GM18507 (cell line): ENCODE measurements around the gene CFAP77.

Source experiments
- DNase-seq: peaks from one replicate; pipeline ENCODE4 v3.0.0; 2011; ENCODE audit warnings: low read depth; ENCODE audit not compliant: insufficient read length; ENCODE audit errors: extremely low spot score
- FAIRE-seq: peaks from 2 replicates; lab custom pipeline; 2011; peaks lifted over from hg19 to GRCh38; lab: Jason Lieb, UNC

The CFAP77 gene

GRCh38 chr9:132443951-132444607, 34.1 kb downstream of the CFAP77 start:
- DNase-seq (no peak), FAIRE-seq (no peak)

GRCh38 chr9:132446887-132447286, 36.9 kb downstream of the CFAP77 start:
- FAIRE-seq (no peak), DNase-seq (no peak)

GRCh38 chr9:132447346-132447745, 37.3 kb downstream of the CFAP77 start:
- DNase-seq (no peak), FAIRE-seq (no peak)

GRCh38 chr9:132447902-132448301, 37.9 kb downstream of the CFAP77 start:
- FAIRE-seq (no peak), DNase-seq (no peak)

DNA sequence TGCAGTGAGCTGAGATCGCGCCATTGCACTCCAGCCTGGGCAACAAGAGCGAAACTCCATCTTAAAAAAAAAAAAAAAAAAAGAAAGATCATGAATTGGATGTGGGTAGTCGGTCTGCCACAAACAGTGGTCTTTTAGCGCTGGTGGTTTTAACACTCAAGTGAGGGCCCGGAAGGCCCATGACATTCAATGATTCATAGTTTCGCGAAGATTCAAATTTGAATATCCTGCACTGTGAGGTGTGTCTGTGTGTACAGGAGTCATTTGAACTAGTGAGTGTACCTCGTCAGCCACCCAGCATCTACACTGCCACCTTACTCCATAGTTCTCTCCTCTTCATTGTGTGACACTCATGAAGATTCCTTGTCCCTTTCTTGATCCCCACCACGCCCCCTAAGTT, 41.3 kb downstream of the CFAP77 start:
- FAIRE-seq (no peak), DNase-seq (no peak)

DNA sequence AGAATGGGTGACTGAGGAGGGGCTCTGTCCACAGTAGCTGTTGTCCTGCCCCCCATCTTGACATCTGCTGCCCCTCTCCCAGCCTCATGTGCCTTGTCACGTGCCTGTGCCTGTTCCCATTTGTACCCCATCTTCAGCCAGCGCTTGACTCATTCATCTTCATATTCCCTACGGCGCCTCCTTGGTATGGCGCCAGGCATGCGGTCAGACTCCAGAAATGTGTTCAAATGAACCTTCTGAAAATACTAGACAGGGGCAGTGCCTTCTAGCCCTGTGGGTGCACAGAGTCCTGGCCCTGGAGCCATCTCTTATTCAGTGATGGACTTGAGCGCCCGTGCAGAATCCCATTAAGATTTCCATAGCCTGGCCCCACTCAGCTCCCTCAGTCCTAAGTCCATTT, 46.2 kb downstream of the CFAP77 start:
- DNase-seq (no peak), FAIRE-seq (no peak)

DNA sequence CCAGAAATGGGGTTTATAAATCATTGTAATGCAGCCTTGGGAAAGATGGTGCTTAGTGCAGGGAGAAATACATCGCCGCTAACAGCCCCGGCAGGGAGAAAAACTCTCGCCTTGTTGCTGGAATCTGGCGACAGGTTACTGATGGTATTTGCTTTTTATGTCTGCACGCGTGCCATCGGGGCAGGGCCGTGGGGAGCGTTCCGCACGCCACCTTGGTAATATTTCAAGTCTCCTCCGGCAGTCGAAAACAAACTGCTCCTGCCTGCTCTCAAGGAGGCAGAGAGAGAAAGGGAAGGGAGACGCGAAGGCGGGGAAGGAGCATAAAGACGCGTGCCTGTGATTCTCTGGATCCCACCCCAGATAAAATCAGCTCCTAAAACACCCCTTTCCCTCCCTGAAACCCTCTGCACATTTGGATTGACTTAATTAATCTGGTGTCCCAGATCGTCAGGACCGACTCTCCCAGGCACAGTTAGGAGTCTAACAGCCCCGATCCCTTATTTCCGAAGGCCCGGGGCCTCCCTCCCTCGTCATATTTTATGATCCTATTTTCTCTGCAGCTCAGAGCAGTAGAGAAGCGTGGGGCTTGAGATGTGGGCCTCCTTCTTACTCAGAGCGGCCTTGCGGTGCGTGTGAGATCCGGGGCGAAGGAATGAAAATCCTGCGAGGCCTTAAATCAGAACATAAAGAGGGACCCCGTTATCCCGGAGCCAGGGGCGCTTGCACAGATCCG, 47.7 kb downstream of the CFAP77 start:
- FAIRE-seq, result no peak

DNA sequence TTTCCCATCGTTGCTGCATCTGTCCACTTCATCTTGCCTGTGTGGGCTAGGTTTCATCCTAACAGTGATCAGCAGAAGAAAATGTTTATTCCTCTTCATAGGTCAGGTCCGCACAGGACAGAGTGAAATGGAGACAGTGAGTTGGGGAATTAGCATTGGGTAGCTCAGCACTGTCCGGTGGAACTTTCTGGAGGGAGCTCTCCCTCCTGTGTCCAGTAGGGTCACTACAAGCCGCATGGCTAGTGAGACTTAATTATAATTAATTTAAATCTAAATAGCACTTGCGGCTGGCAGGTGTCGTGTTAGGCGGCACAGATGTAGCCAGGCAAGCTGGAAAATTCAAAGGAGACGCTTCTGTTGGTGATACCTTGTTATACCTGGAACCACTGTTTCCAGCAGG, 48.4 kb downstream of the CFAP77 start:
- FAIRE-seq (no peak), DNase-seq (no peak)

More for the DNA sequence above, 47.7 kb downstream of the CFAP77 start:
- no peak for DNase-seq

DNA sequence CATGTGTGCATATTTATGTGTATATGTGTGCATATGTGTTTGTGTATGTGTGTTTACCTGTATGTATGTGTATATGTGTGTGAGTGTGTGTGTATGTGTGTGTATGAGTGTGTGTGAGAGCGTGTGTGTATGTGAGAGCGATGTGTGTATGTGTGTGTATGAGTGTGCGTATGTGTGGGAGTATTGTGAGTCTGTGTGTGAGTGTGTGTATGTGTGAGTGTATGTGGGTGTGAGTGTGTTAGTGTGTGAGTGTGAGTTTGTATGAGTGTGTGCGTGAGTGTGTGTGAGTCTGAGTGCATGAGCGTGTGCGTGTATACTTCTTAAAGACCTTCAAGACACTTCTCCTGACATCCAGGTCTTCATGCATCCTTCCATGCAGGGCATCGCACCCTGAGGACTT, 49.6 kb downstream of the CFAP77 start:
- FAIRE-seq (no peak), DNase-seq (no peak)

- FAIRE-seq (no peak), DNase-seq (no peak)
Observed at GRCh38 chr9:132460240-132460639, 50.2 kb downstream of the CFAP77 start.

- DNase-seq (no peak), FAIRE-seq (no peak)
Observed at GRCh38 chr9:132461281-132461896, 51.4 kb downstream of the CFAP77 start.

- FAIRE-seq, result no peak
- DNase-seq, result no peak
Observed at GRCh38 chr9:132461971-132462370, 52.0 kb downstream of the CFAP77 start.

DNA sequence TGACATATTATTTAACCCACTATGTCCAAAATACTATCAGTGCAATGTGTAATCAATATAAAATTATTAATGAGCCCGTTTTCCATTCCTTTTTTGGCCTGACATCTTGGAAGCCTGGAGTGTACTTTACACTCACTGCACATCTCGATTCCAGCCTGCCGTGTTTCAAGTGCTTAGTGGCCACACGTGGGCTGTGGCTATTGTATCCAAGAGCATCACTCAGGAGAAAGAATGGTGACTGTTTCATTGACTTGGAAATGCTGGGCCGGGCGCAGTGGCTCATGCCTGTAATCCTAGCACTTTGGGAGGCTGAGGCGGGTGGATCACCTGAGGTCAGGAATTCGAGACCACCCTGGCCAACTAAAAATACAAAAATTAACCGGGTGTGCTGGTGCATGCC, 54.5 kb downstream of the CFAP77 start:
- FAIRE-seq, result no peak

GRCh38 chr9:132465131-132465635, 55.2 kb downstream of the CFAP77 start:
- no peak for FAIRE-seq
- DNase-seq, result no peak

More for the DNA sequence above, 54.5 kb downstream of the CFAP77 start:
- no peak for DNase-seq

- DNase-seq (no peak), FAIRE-seq (no peak)
Observed at GRCh38 chr9:132472199-132472598, 62.2 kb downstream of the CFAP77 start.

DNA sequence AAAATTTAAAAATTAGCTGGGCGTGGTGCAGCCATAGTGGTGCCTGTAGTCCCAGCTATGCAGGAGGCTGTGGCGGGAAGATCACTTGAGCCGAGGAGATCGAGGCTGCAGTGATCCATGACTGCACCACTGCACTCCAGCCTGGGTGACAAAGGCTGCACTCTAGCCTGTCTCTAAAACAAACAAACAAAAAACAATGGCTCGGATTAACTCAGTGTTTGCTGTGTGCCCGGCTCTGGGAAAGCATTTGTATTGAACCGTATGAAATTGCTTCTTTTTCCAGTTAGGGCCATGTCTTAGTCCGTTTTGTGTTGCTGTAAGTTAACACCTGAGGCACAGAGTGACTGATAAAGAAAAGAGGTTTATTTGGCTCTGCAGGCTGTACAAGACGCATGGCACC, 62.6 kb downstream of the CFAP77 start:
- DNase-seq (no peak), FAIRE-seq (no peak)

DNA sequence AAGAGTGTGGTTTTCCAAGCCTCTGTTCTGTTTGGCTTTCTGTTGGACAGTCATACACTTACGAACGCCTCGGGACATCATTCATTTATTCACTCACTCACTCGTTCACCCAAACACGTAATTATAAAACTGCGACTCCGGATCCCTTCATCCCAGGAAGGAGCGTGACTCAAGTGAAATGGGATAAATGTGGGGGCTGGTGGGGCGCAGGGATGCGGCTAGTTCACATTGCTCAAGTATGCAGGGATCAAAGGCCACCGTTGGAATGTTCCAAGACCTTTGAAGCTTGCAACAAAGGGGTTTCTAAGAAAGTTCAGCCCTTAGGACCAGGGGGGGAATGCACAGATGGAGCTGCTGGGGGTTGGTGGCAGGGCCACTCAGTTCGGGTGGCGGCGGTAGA, 64.2 kb downstream of the CFAP77 start:
- FAIRE-seq (no peak), DNase-seq (no peak)

- DNase-seq (no peak), FAIRE-seq (no peak)
Observed at GRCh38 chr9:132478353-132479050, 68.5 kb downstream of the CFAP77 start.

GRCh38 chr9:132479733-132480132, 69.7 kb downstream of the CFAP77 start:
- DNase-seq, result no peak
- no peak for FAIRE-seq
